WERI-Rb-1 (cell line): ENCODE measurements around the gene H2BK1.

Experiments
- DNase-seq: peaks from one replicate; pipeline ENCODE4 v3.0.0-alpha.2; 2020
- H3K27ac ChIP-seq: fragments of 250-450 bp; sonication (Bioruptor Pico); 2 replicates; pipeline ENCODE4 v1.5.1; 2020; ENCODE audit warnings: mild to moderate bottlenecking, moderate library complexity
- H3K27me3 ChIP-seq: fragments of 250-450 bp; sonication (Bioruptor Pico); 2 replicates; pipeline ENCODE4 v1.5.1; 2021; ENCODE audit warnings: mild to moderate bottlenecking, low read depth, moderate library complexity; ENCODE audit not compliant: insufficient read depth, severe bottlenecking
- H3K36me3 ChIP-seq: fragments of 250-450 bp; sonication (Bioruptor Pico); 2 replicates; pipeline ENCODE4 v1.5.1; 2020; ENCODE audit warnings: mild to moderate bottlenecking, moderate library complexity
- H3K4me3 ChIP-seq: 2 replicates; pipeline ENCODE4 v1.5.1; 2011; ENCODE audit warnings: low read depth, mild to moderate bottlenecking, control low read depth, low read length
- H3K9me3 ChIP-seq: fragments of 250-450 bp; sonication (Bioruptor Pico); 2 replicates; pipeline ENCODE4 v1.5.1; 2021; ENCODE audit warnings: mild to moderate bottlenecking, moderate library complexity; ENCODE audit not compliant: severe bottlenecking
- CTCF ChIP-seq: IDR thresholded peaks from 2 replicates; pipeline ENCODE4 v1.5.1; 2011; ENCODE audit warnings: low read depth, mild to moderate bottlenecking, control low read depth, inconsistent platforms, low read length

H2BK1 gene

GRCh38 chr7:151186640-151187408 lies 23.5 kb downstream of the H2BK1 start, which contains the start of gene ASB10:
ASB10 (minus strand) TSS chr7:151187250; CDS start chr7:151187130, 120 bp downstream.
- no peak for TF ChIP-seq CTCF
- H3K36me3 ChIP-seq, result no peaks in the 10 kb centered on the region
- no peak within 1 kb of the TSS for H3K27ac ChIP-seq
- no peaks in the 10 kb centered on the region for H3K27me3 ChIP-seq
- H3K4me3 ChIP-seq, result no peak within 1 kb of the TSS
- H3K9me3 ChIP-seq, result no peaks in the 10 kb centered on the region
- no peak for DNase-seq

GRCh38 chr7:151185762-151186639 lies 24.3 kb downstream of the H2BK1 start:
- H3K4me3 ChIP-seq, result no peak overlapping the region
- DNase-seq, result no peak
- no peak overlapping the region for H3K27ac ChIP-seq
- no peak for TF ChIP-seq CTCF
- H3K27me3 ChIP-seq, result no peaks in the 10 kb centered on the region
- H3K9me3 ChIP-seq, result no peaks in the 10 kb centered on the region
- H3K36me3 ChIP-seq, result no peaks in the 10 kb centered on the region

- no peak for DNase-seq
- Histone ChIP-seq H3K36me3 (no peaks in the 10 kb centered on the region), H3K4me3 (no peak overlapping the region), H3K27ac (no peak overlapping the region), H3K27me3 (no peaks in the 10 kb centered on the region), H3K9me3 (no peaks in the 10 kb centered on the region)
- TF ChIP-seq CTCF, result no peak
Measured at GRCh38 chr7:151181011-151181431, 29.3 kb downstream of the H2BK1 start.

- Histone ChIP-seq H3K9me3 (no peaks in the 10 kb centered on the region), H3K27ac (no peak overlapping the region), H3K4me3 (no peak overlapping the region), H3K27me3 (no peaks in the 10 kb centered on the region), H3K36me3 (no peaks in the 10 kb centered on the region)
- TF ChIP-seq CTCF, result no peak
- no peak for DNase-seq
Measured at GRCh38 chr7:151179946-151180345, 30.3 kb downstream of the H2BK1 start.

- H3K27me3 ChIP-seq, result no peaks in the 10 kb centered on the region
- no peak overlapping the region for H3K4me3 ChIP-seq
- no peaks in the 10 kb centered on the region for H3K9me3 ChIP-seq
- no peak for TF ChIP-seq CTCF
- no peak overlapping the region for H3K27ac ChIP-seq
- no peaks in the 10 kb centered on the region for H3K36me3 ChIP-seq
- DNase-seq, result no peak
Measured at GRCh38 chr7:151179287-151179860, 30.9 kb downstream of the H2BK1 start.
